ENCODE measurements around the gene SLC35A2.
A peak's percentile ranks its signal among the peaks of the same experiment; 100 is the strongest.
"Not testable (repeated sequence)": the region's sequence is repeated elsewhere in the genome, so short reads cannot be mapped to it uniquely, and the experiment has no call there.

SLC35A2 gene

DNA sequence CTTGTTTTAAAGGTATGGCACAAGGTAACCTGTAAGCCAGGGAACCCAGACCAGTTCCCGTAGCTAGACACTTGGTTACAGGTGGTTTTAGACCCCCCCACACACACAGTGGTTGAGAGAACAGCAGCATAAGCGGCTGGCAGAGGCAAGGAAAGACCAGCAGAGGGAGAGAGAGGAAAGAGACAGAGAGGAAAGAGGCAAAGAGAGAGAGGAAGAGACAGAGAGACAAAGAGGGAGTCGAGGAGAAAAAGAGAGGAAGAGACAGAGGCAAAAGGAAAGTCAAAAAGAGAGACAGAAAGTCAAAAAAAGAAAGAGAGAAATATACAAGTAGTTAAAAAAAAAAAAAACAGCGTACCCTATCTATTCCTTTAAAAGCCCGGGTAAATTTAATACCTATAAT, 56.5 kb downstream of the SLC35A2 start:
- TF ChIP-seq CTCF (conservative IDR thresholded peaks at IDR 0.05; ENCODE audit: low read length) (peak; percentile 40), EZH2phosphoT487 (IDR thresholded peaks at IDR 0.05; ENCODE audit: borderline replicate concordance) (no peak)
- H3K36me3 ChIP-seq (ENCODE audit: insufficient read depth, low read length) = no peaks in the 10 kb centered on the region
- H3F3A ChIP-seq (ENCODE audit: low read depth) = no peaks in the 10 kb centered on the region
- H3K4me1 ChIP-seq (ENCODE audit: insufficient read depth, low read length, poor library complexity, severe bottlenecking) = no peaks in the 10 kb centered on the region
- H3K9me3 ChIP-seq (ENCODE audit: insufficient read depth, low read depth, low read length) = no peaks in the 10 kb centered on the region
- H3K9ac ChIP-seq (ENCODE audit: low read depth, low read length, poor library complexity, severe bottlenecking) = no peak overlapping the region
- no peaks in the 10 kb centered on the region for H4K20me1 ChIP-seq (ENCODE audit: insufficient read depth, low read length, poor library complexity, severe bottlenecking)
- no peaks in the 10 kb centered on the region for H3K9me2 ChIP-seq (replicated peaks; ENCODE audit: low read depth, low read length)
- H3K4me3 ChIP-seq (ENCODE audit: low read length, poor library complexity, severe bottlenecking) = no peak overlapping the region
- H2AFZ ChIP-seq (ENCODE audit: low read length) = no peak overlapping the region
- no peak overlapping the region for H3K4me2 ChIP-seq (ENCODE audit: low read depth, low read length, poor library complexity, severe bottlenecking)
- no peaks in the 10 kb centered on the region for H3K79me2 ChIP-seq (ENCODE audit: insufficient read depth, low read length)
- H3K27me3 ChIP-seq (ENCODE audit: insufficient read depth, low read length, poor library complexity, severe bottlenecking) = no peaks in the 10 kb centered on the region

- H3K9ac ChIP-seq (ENCODE audit: low read depth, low read length, poor library complexity, severe bottlenecking); H3K9me2 ChIP-seq (replicated peaks; ENCODE audit: low read depth, low read length); H3K4me3 ChIP-seq (ENCODE audit: low read length, poor library complexity, severe bottlenecking); H2AFZ ChIP-seq (ENCODE audit: low read length); H3F3A ChIP-seq (ENCODE audit: low read depth); H3K36me3 ChIP-seq (ENCODE audit: insufficient read depth, low read length); H3K27me3 ChIP-seq (ENCODE audit: insufficient read depth, low read length, poor library complexity, severe bottlenecking); H3K4me1 ChIP-seq (ENCODE audit: insufficient read depth, low read length, poor library complexity, severe bottlenecking); H3K4me2 ChIP-seq (ENCODE audit: low read depth, low read length, poor library complexity, severe bottlenecking); H3K9me3 ChIP-seq (ENCODE audit: insufficient read depth, low read depth, low read length); H3K79me2 ChIP-seq (ENCODE audit: insufficient read depth, low read length); H4K20me1 ChIP-seq (ENCODE audit: insufficient read depth, low read length, poor library complexity, severe bottlenecking): not testable (repeated sequence)
Measured at GRCh38 chrX:48854121-48854804, 57.2 kb downstream of the SLC35A2 start.

- not testable (repeated sequence) for H3F3A ChIP-seq (ENCODE audit: low read depth); H2AFZ ChIP-seq (ENCODE audit: low read length); H3K4me3 ChIP-seq (ENCODE audit: low read length, poor library complexity, severe bottlenecking); H3K36me3 ChIP-seq (ENCODE audit: insufficient read depth, low read length); H3K79me2 ChIP-seq (ENCODE audit: insufficient read depth, low read length); H4K20me1 ChIP-seq (ENCODE audit: insufficient read depth, low read length, poor library complexity, severe bottlenecking); H3K9ac ChIP-seq (ENCODE audit: low read depth, low read length, poor library complexity, severe bottlenecking); H3K27me3 ChIP-seq (ENCODE audit: insufficient read depth, low read length, poor library complexity, severe bottlenecking); H3K4me1 ChIP-seq (ENCODE audit: insufficient read depth, low read length, poor library complexity, severe bottlenecking); H3K4me2 ChIP-seq (ENCODE audit: low read depth, low read length, poor library complexity, severe bottlenecking); H3K9me3 ChIP-seq (ENCODE audit: insufficient read depth, low read depth, low read length); H3K9me2 ChIP-seq (replicated peaks; ENCODE audit: low read depth, low read length)
Measured at GRCh38 chrX:48853494-48853893, 58.0 kb downstream of the SLC35A2 start.

Data from Loucy (cell line).